Skeletal muscle satellite cell (primary cell): ENCODE results near the gene CENPH. TPM values are rescaled to one million over a fixed set of nuclear protein-coding genes. Genes with fewer than 3 reads are reported as not detected.
"Not testable (repeated sequence)": the region's sequence is repeated elsewhere in the genome, so short reads cannot be mapped to it uniquely, and the experiment has no call there.

Experiments
- H3K27me3 ChIP-seq: 2 replicates; pipeline ENCODE4 v1.7.0; 2013; ENCODE audit warnings: low read length; ENCODE audit not compliant: control insufficient read depth, insufficient read depth
- H3K36me3 ChIP-seq: 2 replicates; pipeline ENCODE4 v1.7.0; 2013; ENCODE audit warnings: mild to moderate bottlenecking, control low read depth, low read length; ENCODE audit not compliant: insufficient read depth
- H3K4me1 ChIP-seq: 2 replicates; pipeline ENCODE4 v1.7.0; 2013; ENCODE audit warnings: low read length; ENCODE audit not compliant: control insufficient read depth, insufficient read depth
- H3K4me2 ChIP-seq: 2 replicates; pipeline ENCODE4 v1.7.0; 2013; ENCODE audit warnings: mild to moderate bottlenecking, low read length
- H3K4me3 ChIP-seq: 2 replicates; pipeline ENCODE4 v1.7.0; 2013; ENCODE audit warnings: low read length
- H3K9ac ChIP-seq: 2 replicates; pipeline ENCODE4 v1.7.0; 2013; ENCODE audit warnings: mild to moderate bottlenecking, low read depth, low read length, moderate library complexity
- H3K9me3 ChIP-seq: replicated peaks from 2 replicates; pipeline ENCODE4 v1.7.0; 2013; ENCODE audit warnings: mild to moderate bottlenecking, control low read depth, low read length
- total RNA-seq: library from RNA; depleted of rRNA; stranded (reverse); fragments of >200 nt; gene quantifications from 2 replicates; pipeline ENCODE4 v1.2.3, GENCODE V29; 2012; rRNA removed

Gene CENPH, protein sequence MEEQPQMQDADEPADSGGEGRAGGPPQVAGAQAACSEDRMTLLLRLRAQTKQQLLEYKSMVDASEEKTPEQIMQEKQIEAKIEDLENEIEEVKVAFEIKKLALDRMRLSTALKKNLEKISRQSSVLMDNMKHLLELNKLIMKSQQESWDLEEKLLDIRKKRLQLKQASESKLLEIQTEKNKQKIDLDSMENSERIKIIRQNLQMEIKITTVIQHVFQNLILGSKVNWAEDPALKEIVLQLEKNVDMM
- total RNA-seq, result 12.9 and 13.1 TPM in 2 replicates

DNA sequence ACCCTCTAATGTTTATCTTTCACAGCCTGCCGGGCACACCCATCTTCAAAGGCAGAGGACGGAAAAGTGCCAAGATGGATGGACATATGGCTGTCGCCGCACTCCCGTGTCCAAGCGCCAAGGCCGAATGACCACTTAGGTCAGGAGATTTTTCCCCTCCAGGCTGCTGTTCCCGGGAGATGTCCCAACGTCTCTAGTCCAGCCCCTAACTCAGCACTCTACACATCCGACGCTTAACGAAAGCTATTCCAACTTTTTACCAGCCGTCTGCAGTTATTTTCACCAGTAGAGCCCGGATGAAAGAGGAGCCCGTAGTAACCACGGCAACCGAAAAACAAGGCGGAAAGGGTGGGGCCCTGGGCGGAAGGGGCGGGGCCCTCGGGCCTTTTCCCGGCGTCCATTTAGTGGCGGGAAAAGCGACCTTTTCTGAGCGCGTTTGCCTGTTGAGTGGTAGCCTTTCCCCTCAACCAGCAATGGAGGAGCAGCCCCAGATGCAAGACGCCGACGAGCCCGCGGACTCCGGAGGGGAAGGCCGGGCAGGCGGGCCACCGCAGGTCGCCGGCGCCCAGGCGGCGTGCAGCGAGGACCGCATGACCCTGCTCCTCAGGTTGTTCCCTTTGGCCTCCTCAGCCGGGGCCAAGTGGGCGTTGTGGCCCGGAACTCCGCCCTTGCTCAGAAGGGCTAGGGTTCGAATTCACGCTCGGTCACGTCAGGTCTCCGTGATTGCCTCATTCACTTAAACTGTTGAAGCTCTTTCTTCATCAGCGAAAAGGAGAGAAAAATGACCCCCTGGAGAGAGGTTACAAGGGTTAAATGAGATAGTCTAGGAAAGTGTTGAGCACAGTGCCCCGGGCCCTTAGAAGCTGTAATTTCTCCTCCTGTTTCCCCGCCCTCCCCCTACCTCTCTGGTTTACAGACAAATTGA, at the start of gene CENPH:
Gene CENPH (plus strand): TSS at position 422 of the 925 bp plus-strand sequence. CDS start 52 bp downstream, at position 474.
- H3K9me3 ChIP-seq, result no peaks in the 10 kb centered on the region
- peak within 1 kb of the TSS; percentile 92 for H3K9ac ChIP-seq
- H3K4me1 ChIP-seq, result peaks cover 4% of the 10 kb centered on the region
- H3K4me2 ChIP-seq, result peak within 1 kb of the TSS; percentile 93
- peak within 1 kb of the TSS; percentile 92 for H3K4me3 ChIP-seq
- H3K36me3 ChIP-seq, result no peaks in the 10 kb centered on the region
- H3K27me3 ChIP-seq, result no peaks in the 10 kb centered on the region

DNA sequence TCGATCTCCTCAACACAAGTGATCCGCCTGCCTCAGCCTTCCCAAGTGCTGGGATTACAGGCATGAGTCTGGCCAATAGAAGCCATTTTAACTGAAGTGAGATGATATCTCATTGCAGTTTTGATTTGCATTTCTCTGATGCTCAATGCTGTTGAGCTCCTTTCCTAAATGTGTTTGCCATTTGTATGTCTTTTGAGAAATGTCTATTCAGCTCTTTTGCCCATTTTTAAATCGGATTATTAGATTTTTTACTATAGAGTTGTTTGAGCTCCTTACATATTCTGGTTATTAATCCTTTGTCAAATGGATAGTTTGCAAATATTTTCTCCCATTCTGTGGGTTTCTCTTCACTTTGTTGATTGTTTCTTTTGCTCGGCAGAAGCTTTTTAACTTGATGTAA, 49.1 kb upstream of the CENPH start:
- not testable (repeated sequence) for H3K4me3 ChIP-seq, H3K36me3 ChIP-seq, H3K4me1 ChIP-seq, H3K4me2 ChIP-seq, H3K9ac ChIP-seq, H3K27me3 ChIP-seq, H3K9me3 ChIP-seq

DNA sequence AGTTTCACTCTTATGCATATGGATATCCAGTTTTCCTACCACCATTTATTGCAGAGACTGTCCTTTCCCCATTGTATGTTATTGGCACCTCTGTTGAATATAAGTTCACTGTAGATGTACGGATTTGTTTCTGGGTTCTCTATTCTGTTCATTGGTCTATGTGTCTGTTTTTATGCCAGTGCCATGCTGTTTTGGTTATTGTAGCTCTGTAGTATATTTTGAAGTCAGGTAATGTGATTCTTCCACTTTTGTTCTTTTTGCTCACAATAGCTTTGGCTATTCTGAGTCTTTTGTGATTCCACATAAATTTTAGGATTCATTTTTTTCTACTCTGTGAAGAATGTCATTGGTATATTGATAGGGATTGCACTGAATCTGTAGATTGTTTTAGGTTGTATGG, 48.6 kb upstream of the CENPH start:
- Histone ChIP-seq H3K27me3 (no peaks in the 10 kb centered on the region), H3K4me1 (no peaks in the 10 kb centered on the region), H3K9ac (no peak overlapping the region), H3K36me3 (no peaks in the 10 kb centered on the region), H3K4me3 (no peak overlapping the region), H3K4me2 (no peak overlapping the region), H3K9me3 (peaks cover 3% of the 10 kb centered on the region)

DNA sequence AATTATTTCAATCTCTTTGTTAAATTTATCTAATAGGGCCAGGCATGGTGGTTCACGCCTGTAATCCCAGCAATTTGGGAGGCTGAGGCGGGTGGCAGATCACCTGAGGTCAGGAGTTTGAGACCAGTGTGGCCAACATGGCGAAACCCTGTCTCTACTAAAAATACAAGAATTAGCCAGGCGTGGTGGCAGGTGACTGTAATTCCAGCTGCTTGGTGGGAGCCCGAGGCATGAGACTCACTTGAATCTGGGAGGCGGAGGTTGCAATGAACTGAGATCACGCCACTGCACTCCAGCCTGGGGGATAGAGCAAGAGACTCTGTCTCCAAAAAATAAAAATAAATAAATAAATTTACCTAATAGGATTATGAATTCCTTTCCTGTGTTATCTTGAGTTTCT, 40.8 kb upstream of the CENPH start:
- H3K36me3 ChIP-seq, H3K4me3 ChIP-seq, H3K9me3 ChIP-seq, H3K4me1 ChIP-seq, H3K4me2 ChIP-seq, H3K9ac ChIP-seq, H3K27me3 ChIP-seq: not testable (repeated sequence)

DNA sequence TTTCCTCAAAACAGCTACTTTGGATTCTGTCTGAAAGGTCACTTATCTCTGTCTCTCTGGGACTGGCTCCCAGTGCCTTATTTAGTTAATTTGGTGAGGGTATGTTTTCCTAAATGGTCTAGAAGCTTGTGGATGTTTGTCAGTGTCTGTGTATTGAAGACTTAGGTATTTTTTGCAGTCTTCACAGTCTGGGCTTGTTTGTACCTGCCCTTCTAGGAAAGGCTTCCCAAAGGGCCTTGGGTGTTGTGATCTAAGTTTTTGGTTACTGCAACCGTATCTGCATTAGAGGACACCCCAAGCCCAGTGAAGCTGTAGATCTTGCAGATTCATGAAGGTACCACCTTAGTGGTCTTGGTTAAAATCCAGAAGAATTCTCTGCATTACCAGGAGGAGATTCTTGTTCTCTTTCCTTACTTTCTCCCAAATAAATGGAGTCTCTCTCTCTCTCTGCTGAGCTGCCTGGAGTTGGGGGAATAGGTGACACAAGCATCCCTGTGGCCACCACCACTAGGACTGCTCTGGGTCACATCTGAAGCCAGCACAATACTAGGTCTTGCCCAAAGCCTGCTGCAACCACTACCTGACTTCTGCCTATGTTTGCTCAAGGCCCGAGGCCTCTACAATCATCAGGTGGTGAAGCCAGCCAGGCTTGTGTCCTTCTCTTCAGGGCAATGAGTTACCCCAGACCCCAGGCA, 40.3 kb upstream of the CENPH start:
- no peak overlapping the region for H3K4me2 ChIP-seq

DNA sequence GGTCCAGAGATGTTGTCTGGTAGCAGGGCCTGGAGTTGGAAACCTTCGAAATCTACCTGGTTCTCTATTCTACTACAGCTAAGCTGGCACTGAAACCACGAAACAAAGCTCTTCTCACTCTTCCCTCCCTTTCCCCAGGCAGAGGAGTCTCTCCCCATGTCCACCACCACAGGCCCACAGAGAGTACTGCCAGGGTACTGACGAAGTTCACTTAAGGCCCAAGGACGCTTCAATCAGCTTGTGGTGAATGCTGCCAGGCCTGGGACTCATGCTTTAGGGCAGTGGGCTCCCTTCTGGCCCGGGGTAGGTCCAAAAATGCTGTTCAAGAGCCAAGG, 39.7 kb upstream of the CENPH start:
- H3K4me2 ChIP-seq, result no peak overlapping the region
- no peak overlapping the region for H3K4me3 ChIP-seq
- H3K4me1 ChIP-seq, result no peaks in the 10 kb centered on the region
- H3K9ac ChIP-seq, result no peak overlapping the region
- no peaks in the 10 kb centered on the region for H3K27me3 ChIP-seq
- H3K36me3 ChIP-seq, result no peaks in the 10 kb centered on the region
- no peaks in the 10 kb centered on the region for H3K9me3 ChIP-seq

More for the DNA sequence above, 40.3 kb upstream of the CENPH start:
- Histone ChIP-seq H3K9ac (no peak overlapping the region), H3K9me3 (no peaks in the 10 kb centered on the region), H3K36me3 (no peaks in the 10 kb centered on the region), H3K4me1 (no peaks in the 10 kb centered on the region), H3K27me3 (no peaks in the 10 kb centered on the region), H3K4me3 (no peak overlapping the region)

DNA sequence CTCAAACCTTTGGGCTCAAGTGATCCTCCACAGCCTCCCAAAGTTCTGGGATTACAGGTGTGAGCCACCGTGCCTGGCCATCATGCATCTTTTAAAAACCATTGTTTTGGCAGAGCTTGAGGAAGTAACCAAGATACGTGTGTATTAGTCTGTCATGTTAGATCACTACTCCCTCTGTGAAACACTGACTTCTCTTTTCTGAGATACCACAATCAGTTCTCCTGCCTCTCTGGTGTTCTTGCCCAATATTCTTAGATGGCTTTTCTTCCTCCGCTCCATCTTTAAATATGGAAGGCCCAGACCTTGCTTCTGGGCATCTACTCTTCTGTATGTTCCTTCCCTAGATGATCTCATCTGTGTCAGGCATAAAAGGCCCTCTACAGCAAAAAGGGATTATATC, 36.7 kb upstream of the CENPH start:
- no peaks in the 10 kb centered on the region for H3K4me1 ChIP-seq
- no peaks in the 10 kb centered on the region for H3K36me3 ChIP-seq
- no peak overlapping the region for H3K4me3 ChIP-seq
- H3K9me3 ChIP-seq, result no peaks in the 10 kb centered on the region
- H3K4me2 ChIP-seq, result no peak overlapping the region
- no peak overlapping the region for H3K9ac ChIP-seq
- H3K27me3 ChIP-seq, result no peaks in the 10 kb centered on the region

DNA sequence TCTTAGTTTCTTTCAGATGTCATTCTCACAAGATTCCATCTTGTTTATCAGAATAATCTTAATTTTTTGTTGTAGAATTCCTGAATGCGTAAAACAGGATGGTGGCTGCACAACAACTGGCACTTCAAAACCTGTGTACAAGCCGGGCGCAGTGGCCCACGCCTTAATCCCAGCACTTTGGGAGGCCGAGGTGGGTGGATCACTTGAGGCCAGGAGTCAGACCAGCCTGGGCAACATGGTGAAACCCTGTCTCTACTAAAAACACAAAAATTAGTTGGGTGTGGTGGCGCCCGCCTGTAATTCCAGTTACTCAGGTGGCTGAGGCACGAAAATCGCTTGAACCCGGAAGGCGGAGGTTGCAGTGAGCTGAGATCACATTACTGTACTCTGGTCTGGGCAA, 32.9 kb upstream of the CENPH start:
- Histone ChIP-seq H3K9ac (no peak overlapping the region), H3K9me3 (no peaks in the 10 kb centered on the region), H3K27me3 (no peaks in the 10 kb centered on the region), H3K4me3 (no peak overlapping the region), H3K4me2 (no peak overlapping the region), H3K36me3 (no peaks in the 10 kb centered on the region), H3K4me1 (no peaks in the 10 kb centered on the region)

DNA sequence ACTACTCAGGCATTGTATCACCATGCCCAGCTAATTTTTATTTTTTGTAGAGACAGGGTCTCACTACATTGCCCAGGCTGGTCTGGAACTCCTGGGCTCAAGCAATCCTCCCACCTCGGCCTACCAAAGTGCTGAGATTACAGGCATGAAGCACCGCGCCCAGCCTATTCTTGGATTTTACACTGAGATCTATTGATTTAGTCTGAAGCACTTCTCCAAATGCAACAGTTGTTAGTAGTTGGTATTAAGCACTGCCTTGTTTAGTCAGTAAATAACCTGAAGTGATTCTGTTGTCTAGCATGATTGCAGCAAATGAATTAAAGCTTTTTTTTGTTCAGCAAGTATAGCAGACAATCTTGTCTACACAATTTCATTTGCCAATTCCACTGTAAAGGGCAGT, 31.3 kb upstream of the CENPH start:
- Histone ChIP-seq H3K4me3 (no peak overlapping the region), H3K36me3 (no peaks in the 10 kb centered on the region), H3K9ac (no peak overlapping the region), H3K9me3 (no peaks in the 10 kb centered on the region), H3K4me2 (no peak overlapping the region), H3K27me3 (no peaks in the 10 kb centered on the region), H3K4me1 (no peaks in the 10 kb centered on the region)

DNA sequence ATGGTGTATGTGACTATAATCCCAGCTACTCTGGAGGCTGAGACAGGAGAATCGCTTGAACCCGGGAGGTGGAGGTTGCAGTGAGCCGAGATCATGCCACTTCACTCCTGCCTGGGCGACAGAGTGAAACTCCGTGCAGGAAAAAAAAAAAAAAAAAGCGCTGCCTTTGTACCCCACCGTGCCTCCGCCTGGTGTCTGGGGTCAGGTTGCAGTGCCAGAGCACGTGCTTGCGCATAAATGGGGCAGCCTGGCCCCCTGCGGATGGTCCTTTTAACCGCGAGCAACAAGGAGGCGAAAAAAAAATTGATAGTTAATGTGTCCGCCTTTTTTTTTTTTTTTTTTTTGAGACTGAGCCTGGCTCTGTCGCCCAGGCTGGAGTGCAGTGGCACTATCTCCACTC, 28.7 kb upstream of the CENPH start:
- Histone ChIP-seq H3K4me1 (no peaks in the 10 kb centered on the region), H3K36me3 (no peaks in the 10 kb centered on the region), H3K4me2 (no peak overlapping the region), H3K9ac (no peak overlapping the region), H3K27me3 (no peaks in the 10 kb centered on the region), H3K9me3 (no peaks in the 10 kb centered on the region), H3K4me3 (no peak overlapping the region)

DNA sequence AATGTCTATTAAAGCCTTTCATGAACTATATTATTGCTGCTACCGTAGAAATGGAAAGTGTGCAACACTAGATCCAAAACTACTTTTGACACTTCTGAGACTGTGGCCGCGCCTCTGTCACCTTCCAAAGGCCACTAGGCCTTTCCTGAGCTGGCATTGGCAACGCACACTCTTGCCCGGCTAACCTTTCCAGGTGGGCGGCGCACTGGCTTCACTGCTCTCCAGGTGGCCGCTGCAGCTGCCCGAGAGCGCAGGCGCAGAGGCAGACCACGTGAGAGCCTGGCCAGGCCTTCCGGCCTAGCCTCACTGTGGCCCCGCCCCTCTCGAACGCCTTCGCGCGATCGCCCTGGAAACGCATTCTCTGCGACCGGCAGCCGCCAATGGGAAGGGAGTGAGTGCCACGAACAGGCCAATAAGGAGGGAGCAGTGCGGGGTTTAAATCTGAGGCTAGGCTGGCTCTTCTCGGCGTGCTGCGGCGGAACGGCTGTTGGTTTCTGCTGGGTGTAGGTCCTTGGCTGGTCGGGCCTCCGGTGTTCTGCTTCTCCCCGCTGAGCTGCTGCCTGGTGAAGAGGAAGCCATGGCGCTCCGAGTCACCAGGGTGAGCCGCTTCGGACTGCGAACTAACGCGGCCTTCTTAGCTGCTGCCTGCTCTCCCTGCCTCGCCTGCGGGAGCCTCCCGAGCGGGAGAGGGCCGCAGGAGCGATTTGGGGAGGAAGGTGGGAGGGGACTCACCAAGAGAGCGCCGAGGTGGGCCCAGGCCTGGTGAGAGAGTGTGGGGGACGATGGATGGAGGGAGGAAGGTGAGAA, 22.5 kb upstream of the CENPH start, which contains the start of gene CCNB1:
Gene CCNB1 (plus strand): TSS at position 465 of the 807 bp plus-strand sequence. CDS start 113 bp downstream, at position 578.
- Histone ChIP-seq H3K9me3 (no peaks in the 10 kb centered on the region), H3K4me2 (peak within 1 kb of the TSS; percentile 98), H3K4me3 (peak within 1 kb of the TSS; percentile 83), H3K27me3 (no peaks in the 10 kb centered on the region), H3K36me3 (peaks cover 4% of the 10 kb centered on the region), H3K4me1 (peaks cover 15% of the 10 kb centered on the region), H3K9ac (peak within 1 kb of the TSS; percentile 85)
